Thyroid gland (tissue), 4 donors: Measurements from ENCODE around the gene OR5B12.

Experiments
- CTCF ChIP-seq, 6 experiments: fragments of 200-600 bp in 3 of 6; fragments of 450-650 bp in 3 of 6; sonication (generic) in 3 of 6; IDR thresholded peaks; one replicate each; pipeline ENCODE4 v1.5.1; 2016 to 2019; ENCODE audit warnings: antibody characterized with exemption in 6 of 6, mild to moderate bottlenecking in 2 of 6, inconsistent platforms in 1 of 6, moderate library complexity in 1 of 6
- POLR2A ChIP-seq, 2 donors: fragments of 450-650 bp; IDR thresholded peaks; one replicate each; pipeline ENCODE4 v1.6.1; 2017; ENCODE audit warnings: antibody characterized with exemption in 2 of 2, mild to moderate bottlenecking in 2 of 2, moderate library complexity in 1 of 2

- no peak for TF ChIP-seq CTCF (IDR thresholded peaks at IDR 0.05)
- no peak for TF ChIP-seq POLR2A (IDR thresholded peaks at IDR 0.05)
These were observed 12.8 kb downstream of the OR5B12 start for GRCh38 chr11:58429273-58429672.
